Measurements from ENCODE around the gene FAM107B.

DNA sequence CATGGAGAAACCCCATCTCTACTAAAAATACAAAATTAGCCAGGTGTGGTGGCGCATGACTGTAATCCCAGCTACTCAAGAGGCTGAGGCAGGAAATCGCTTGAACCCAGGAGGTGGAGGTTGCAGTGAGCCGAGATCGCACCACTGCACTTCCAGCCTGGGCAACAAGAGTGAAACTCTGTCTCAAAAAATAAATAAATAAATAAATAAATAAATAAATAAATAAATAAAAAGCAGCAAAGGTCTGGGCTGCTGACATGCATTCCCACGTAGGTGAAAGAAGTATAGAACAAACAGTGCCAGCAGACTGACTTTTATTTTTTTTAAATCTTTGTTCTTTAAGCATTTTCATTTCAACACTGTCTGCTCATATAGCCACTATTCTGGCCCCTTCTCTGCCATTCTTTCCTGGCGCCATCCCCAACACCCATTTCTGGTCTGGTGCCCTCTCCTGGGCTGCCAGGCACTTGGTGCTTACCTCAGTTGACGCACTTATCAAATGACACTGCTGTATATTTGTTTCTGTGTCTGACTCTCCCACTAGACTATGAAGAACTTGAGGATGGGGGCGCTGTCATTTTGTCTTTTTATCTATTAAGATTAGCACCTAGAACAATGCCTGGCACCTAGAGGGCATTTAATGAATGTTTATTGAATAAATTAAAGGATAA lies 15.6 kb downstream of the FAM107B start:
- TF ChIP-seq GATA3 (IDR thresholded peaks at IDR 0.05; ENCODE audit: low read depth, low read length) (no peak), GATA2 (IDR thresholded peaks at IDR 0.05; ENCODE audit: low read depth, low read length) (no peak)
